Renal cortex interstitium (tissue), 11 donors: ENCODE measurements around the gene PPP1CC. TPM values are rescaled to one million over a fixed set of nuclear protein-coding genes. Genes with fewer than 3 reads are reported as not detected.

Experiments
- DNase-seq, 11 donors: peaks; one replicate each; pipeline ENCODE4 v3.0.0-alpha.2; 2013; ENCODE audit warnings: low read depth in 9 of 11, low spot score in 4 of 11; ENCODE audit errors: extremely low read depth in 1 of 11
- polyA plus RNA-seq, 3 donors: library from polyadenylated mRNA; unstranded; fragments of 120-200 nt; gene quantifications; one replicate each; pipeline ENCODE4 v1.2.1, GENCODE V29; 2013; ENCODE audit not compliant: insufficient read length in 3 of 3

The PPP1CC gene
- polyA plus RNA-seq, 3 donors: 163 to 207 (median 177) TPM

DNA sequence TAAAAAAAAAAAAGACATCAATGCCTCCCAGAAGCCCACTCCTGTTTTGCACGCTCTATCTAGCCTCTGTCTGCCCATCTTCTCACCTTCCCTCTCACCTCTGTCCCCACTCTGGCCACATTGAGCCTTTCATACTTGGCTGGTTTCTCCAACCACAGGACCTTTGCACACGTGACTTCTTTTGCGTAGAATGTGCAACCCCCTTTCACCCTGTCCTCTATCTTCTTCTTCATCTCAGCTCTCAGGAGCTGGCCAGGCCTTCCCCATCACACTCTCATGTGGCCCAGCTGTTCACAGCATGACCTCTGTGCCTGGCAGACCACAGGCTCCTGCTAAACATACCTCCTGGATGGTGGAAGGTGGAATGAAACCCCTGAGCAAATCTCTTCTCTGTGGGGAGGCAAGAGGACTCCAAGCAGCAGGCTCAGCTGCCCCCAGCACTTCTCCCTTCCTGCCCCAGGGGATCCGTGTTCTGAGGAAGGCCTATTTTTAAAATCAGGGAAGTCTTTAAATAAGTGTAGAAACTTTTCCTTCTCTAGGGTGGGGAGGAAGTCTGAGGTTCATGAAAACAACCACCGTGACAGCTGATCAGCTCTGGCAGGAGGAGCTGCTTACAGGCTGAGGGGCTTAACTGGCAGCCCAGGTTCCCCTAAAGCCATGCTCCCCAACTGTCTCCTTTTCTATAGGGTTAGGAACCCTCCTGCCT lies 65.3 kb downstream of the PPP1CC start:
- DNase-seq: no peak

- DNase-seq: no peak
Observed at GRCh38 chr12:110676171-110676570, 66.5 kb downstream of the PPP1CC start.

- no peak for DNase-seq
Observed at GRCh38 chr12:110670161-110670701, 72.5 kb downstream of the PPP1CC start.

Other genes starting within 250 kb of the PPP1CC start
- 100 to 1,000 TPM; 133 to 152 (median 142) TPM for gene VPS29, start 240.8 kb downstream of the PPP1CC start, polyA plus RNA-seq
- gene RAD9B, start 240.6 kb downstream of the PPP1CC start, polyA plus RNA-seq: 1 to 10 TPM in 2 of 3 donors, under 1 TPM in 1; 0.92 to 1.3 (median 1.2) TPM
- gene PPTC7, start 159.6 kb downstream of the PPP1CC start, polyA plus RNA-seq: 10 to 100 TPM; 19.0 to 22.7 (median 21.0) TPM
- gene TCTN1, start 128.8 kb downstream of the PPP1CC start, polyA plus RNA-seq: 100 to 1,000 TPM in 1 of 3 donors, 10 to 100 TPM in 2; 77.2 to 105 (median 93.8) TPM
- gene HVCN1, start 53.8 kb downstream of the PPP1CC start, polyA plus RNA-seq: 10 to 100 TPM in 1 of 3 donors, 1 to 10 TPM in 2; 8.9 to 11.0 (median 9.8) TPM
- gene CCDC63, start 104.1 kb upstream of the PPP1CC start, polyA plus RNA-seq: not detected
- under 1 TPM in 1 of 3 donors, not detected in 2; 0.20 TPM for gene MYL2, start 177.7 kb upstream of the PPP1CC start, polyA plus RNA-seq